Chondrocyte (in vitro differentiated cells): Measurements from ENCODE around the gene CRTC2. TPM values are rescaled to one million over a fixed set of nuclear protein-coding genes. Genes with fewer than 3 reads are reported as not detected.

ENCODE experiments used
- DNase-seq: peaks from one replicate; pipeline ENCODE4 v3.0.0; 2021; ENCODE audit warnings: mixed read lengths, low spot score
- H3K27ac Mint-ChIP-seq: one replicate; pipeline ENCODE4 v1.8.0; 2021; ENCODE audit warnings: mild to moderate bottlenecking, moderate library complexity, mixed read lengths; ENCODE audit not compliant: unreplicated experiment
- H3K27me3 Mint-ChIP-seq: 2 replicates; pipeline ENCODE4 v1.8.0; 2021; ENCODE audit warnings: low read depth, mixed read lengths
- H3K36me3 Mint-ChIP-seq: 2 replicates; pipeline ENCODE4 v1.8.0; 2021; ENCODE audit warnings: low read depth, mixed read lengths
- H3K4me1 Mint-ChIP-seq: 2 replicates; pipeline ENCODE4 v1.8.0; 2021; ENCODE audit warnings: low read depth, mild to moderate bottlenecking, mixed read lengths
- H3K4me3 Mint-ChIP-seq: one replicate; pipeline ENCODE4 v1.8.0; 2021; ENCODE audit warnings: mild to moderate bottlenecking, moderate library complexity, mixed read lengths; ENCODE audit not compliant: unreplicated experiment
- H3K9me3 Mint-ChIP-seq: 2 replicates; pipeline ENCODE4 v1.8.0; 2021; ENCODE audit warnings: low read depth, mixed read lengths
- CTCF ChIP-seq: fragments of 200-600 bp; sonication (generic); IDR thresholded peaks from 2 replicates; pipeline ENCODE4 v1.5.0; 2021; ENCODE audit warnings: antibody characterized with exemption, mild to moderate bottlenecking, moderate library complexity
- total RNA-seq: library from RNA; stranded (reverse); gene quantifications from 3 replicates; pipeline ENCODE4 v1.2.1, GENCODE V29; 2021

The CRTC2 gene
- total RNA-seq, 1 donor from 2014 or later, result 24.2 TPM

GRCh38 chr1:153951801-153952200 lies 6.6 kb downstream of the CRTC2 start:
- Mint-ChIP-seq H3K36me3 (peaks cover 23% of the 10 kb centered on the region), H3K27me3 (no peaks in the 10 kb centered on the region), H3K27ac (no peak overlapping the region), H3K4me3 (no peak overlapping the region), H3K9me3 (no peaks in the 10 kb centered on the region), H3K4me1 (peaks cover 13% of the 10 kb centered on the region)
- no peak for TF ChIP-seq CTCF
- DNase-seq, result no peak

- no peak for DNase-seq
- Mint-ChIP-seq H3K27me3 (no peaks in the 10 kb centered on the region), H3K27ac (no peak overlapping the region), H3K4me1 (peaks cover 9% of the 10 kb centered on the region), H3K36me3 (peaks cover 23% of the 10 kb centered on the region), H3K4me3 (no peak overlapping the region), H3K9me3 (no peaks in the 10 kb centered on the region)
- TF ChIP-seq CTCF, result no peak
These were observed 7.2 kb downstream of the CRTC2 start for GRCh38 chr1:153951183-153951582.

GRCh38 chr1:153946622-153947241 lies 11.7 kb downstream of the CRTC2 start, which contains the start of gene DENND4B:
Gene DENND4B, minus strand, starts transcription at chr1:153946718. Its CDS starts 2,344 bp downstream, at chr1:153944374.
- Mint-ChIP-seq H3K9me3 (no peaks in the 10 kb centered on the region), H3K36me3 (peaks cover 22% of the 10 kb centered on the region), H3K4me3 (peak within 1 kb of the TSS; percentile 80), H3K4me1 (peaks cover 17% of the 10 kb centered on the region), H3K27me3 (no peaks in the 10 kb centered on the region), H3K27ac (peak within 1 kb of the TSS; percentile 83)
- peak; percentile 94 for TF ChIP-seq CTCF
- DNase-seq, result peak; percentile 92

- no peak for TF ChIP-seq CTCF
- peaks cover 21% of the 10 kb centered on the region for H3K36me3 Mint-ChIP-seq
- H3K27ac Mint-ChIP-seq, result peak overlapping the region; percentile 83
- peak overlapping the region; percentile 80 for H3K4me3 Mint-ChIP-seq
- H3K27me3 Mint-ChIP-seq, result no peaks in the 10 kb centered on the region
- peaks cover 17% of the 10 kb centered on the region for H3K4me1 Mint-ChIP-seq
- no peaks in the 10 kb centered on the region for H3K9me3 Mint-ChIP-seq
- peak; percentile 72 for DNase-seq
These were observed 12.4 kb downstream of the CRTC2 start for GRCh38 chr1:153945795-153946621.

GRCh38 chr1:153945131-153945794 lies 13.1 kb downstream of the CRTC2 start:
- H3K4me3 Mint-ChIP-seq, result peak overlapping the region; percentile 80
- no peaks in the 10 kb centered on the region for H3K27me3 Mint-ChIP-seq
- peak overlapping the region; percentile 83 for H3K27ac Mint-ChIP-seq
- no peak for TF ChIP-seq CTCF
- H3K36me3 Mint-ChIP-seq, result peaks cover 19% of the 10 kb centered on the region
- peaks cover 17% of the 10 kb centered on the region for H3K4me1 Mint-ChIP-seq
- H3K9me3 Mint-ChIP-seq, result no peaks in the 10 kb centered on the region
- DNase-seq, result peak; percentile 77
